CD4-positive, alpha-beta T cell treated with Interleukin-6 at 100 ng/mL for 8 hours (primary cell): Measurements from ENCODE around the gene DPF1.
"Not testable (repeated sequence)": the region's sequence is repeated elsewhere in the genome, so short reads cannot be mapped to it uniquely, and the experiment has no call there.

Experiments used
- DNase-seq: peaks from one replicate; pipeline ENCODE4 v3.0.0-alpha.2; 2020; ENCODE audit warnings: mixed read lengths, low spot score

Gene DPF1

DNA sequence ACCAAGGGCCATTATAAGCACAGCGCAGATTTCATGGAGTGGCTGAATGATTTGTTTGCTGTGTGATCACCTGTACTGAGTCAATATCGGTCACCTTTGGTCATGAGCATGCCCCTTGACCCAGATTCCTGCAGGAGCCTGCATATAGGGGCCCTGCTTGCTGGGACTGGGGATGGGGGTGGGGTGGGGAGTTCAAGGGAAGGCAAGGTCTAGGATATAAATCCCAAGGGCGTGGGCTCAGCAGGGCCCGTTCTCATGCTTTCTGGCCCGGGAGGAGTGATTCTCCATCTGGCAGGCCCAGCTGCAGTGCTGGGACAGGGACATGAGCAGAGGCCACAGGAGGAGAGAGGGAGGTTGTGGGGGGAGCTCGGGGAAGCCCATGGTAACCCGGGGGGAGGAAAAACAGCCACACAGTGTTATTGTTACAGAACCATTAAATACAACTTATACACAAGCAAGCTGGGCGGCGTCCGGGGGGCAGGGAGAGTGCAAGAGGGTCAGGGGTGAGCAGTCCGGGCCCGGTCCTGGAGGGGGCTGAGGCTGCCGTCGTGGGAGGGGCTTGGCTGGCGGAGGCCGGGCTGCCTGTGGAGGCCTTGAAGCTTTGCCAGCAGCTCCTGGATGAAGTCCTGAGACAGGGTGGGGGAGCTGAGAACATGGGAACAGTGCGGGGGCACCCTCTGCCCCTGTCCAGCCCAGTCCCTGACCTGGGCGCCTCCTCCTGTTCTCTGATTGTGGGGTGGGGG lies 27.0 kb upstream of the DPF1 start:
- DNase-seq = no peak

DNA sequence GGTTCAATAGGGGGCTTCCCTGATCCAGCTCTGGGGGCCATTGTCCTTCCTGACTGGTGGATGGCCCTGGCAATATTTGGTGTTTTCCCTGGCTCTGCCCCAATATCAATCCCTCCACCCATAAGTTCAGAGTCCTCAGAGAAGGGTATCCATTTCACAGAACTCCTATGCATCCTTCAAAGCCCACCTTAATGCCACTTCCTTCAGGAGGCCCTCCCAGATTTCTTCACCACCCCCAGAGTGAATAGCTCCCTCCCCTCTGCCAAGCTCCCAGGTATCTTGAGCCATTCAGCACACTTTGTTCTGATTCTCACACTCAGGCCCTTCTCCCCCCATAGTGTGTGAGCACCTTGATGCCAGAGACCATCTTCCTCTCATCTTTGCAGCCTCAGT lies 26.4 kb upstream of the DPF1 start:
- DNase-seq = no peak

DNA sequence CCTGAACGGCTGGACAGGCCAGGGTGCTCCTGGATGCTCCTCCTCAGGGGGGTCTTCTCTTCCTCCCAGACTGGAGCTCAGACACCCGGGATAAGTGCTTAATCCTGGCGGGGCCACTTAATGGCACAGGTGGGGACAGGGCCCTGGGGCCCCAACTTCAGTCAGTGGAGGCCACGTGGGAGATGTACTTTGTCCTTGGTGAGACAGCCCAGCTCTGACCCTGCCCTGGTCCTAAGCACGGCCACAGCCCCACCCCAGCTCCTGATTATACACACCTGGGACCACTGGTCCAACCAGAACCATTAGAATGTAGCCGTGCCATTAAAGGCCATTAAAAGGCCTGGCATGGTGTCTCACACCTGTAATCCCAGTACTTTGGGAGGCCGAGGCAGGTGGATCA lies 24.4 kb upstream of the DPF1 start:
- DNase-seq = no peak

DNA sequence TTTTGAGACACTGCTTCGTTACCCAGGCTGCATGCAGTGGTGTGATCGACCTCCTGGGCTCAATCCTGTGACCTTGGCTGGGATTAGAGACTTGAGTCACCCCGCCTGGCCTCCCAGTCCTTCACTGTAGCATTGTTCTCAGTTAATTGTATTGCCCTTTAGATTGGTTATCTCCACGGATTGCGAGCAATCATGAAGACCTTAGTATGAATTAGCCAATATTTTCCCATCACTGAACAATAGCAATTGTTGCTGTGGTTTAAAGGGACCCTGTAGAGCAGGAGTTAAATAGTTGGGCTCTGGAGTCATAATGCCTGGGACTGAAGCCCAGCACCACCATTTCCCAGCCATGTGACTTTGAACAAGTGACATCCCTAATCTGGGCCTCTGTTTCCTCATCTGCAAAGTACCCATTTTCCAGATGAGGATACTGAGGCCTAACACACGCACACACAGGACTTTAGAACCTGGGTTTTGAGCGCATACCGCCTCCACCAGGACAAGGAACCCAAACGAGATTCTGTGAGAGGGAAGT lies 23.8 kb upstream of the DPF1 start:
- no peak for DNase-seq

DNA sequence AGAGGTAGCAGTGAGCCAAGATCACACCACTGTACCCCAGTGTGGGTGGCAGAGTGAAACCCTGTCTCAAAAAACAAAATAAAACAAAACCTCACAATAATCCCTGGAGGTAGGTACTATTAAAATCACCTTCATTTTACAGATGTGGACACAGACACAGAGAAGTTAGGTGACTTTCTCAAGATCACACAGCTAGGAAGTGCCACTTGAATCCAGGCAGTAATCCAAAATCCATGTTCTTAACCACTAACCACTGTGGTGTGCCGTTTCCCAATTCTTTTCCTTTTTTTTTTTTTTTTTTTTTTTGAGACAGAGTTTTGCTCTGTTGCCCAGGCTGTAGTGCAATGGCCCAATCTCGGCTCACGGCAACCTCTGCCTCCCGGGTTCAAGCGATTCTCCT lies 23.1 kb upstream of the DPF1 start:
- DNase-seq = no peak

DNA sequence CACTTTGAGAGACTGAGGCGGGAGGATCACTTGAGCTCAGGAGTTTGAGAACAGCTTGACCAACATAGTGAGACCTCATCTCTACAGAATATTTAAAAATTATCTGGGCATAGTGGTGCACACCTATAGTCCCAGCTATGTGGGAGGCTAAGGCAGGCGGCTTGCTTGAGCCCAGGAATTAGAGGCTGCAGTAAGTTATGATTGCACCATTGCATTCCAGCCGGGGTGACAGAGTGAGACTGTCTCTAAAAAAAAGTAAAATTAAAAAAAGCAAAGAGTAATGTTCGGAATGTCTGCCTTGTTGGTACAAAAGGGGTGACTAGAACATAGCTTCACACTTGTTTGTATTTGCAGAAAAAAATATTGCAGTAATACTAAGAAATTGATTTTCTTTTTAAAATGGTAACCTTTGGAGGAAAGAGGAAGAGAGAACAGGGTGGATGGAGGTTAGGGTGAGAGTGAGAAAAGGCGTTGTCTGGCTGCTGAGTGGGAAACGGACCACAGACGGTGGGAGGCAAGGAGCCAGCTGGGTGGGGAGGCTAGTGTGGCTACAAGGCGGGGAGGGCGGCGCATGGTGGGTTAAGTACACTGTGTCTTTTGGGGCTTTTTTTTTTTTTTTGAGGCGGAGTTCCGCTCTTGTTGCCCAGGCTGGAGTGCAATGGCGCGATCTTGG lies 21.9 kb upstream of the DPF1 start:
- DNase-seq = no peak

DNA sequence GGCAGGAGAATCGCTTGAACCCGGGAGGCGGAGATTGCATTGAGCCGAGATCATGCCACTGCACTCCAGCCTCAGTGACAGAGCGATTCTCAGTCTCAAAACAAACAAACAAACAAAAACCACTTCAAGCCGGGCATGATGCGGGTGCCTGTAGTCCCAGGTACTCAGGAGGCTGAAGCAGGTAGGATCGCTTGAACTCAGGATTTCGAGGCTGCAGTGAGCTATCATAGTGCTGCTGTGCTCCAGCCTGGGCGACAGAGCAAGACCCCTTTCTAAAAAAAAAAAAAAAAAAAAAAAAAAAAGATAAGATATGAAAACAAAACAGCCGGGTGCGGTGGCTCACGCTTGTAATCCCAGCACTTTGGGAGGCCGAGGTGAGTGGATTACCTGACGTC lies 19.3 kb upstream of the DPF1 start:
- no peak for DNase-seq

DNA sequence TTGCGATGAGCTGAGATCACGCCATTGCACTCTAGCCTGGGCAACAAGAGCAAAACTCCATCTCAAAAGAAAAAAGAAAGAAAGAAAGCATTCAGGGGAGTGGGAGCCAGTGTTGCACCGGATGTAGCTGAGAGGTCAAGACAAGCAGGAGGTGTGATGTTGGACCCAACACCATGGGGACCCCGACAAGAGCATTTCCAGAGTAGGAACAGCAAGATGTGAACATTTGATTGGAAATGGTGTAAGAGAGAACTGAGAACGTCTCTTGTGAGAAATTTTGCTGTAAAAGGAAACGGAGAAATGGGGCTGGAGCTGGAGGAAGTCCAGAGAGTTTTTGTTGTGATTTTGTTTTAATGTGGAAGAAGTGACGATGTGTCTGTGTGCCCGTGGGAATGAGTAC lies 15.8 kb upstream of the DPF1 start:
- no peak for DNase-seq

DNA sequence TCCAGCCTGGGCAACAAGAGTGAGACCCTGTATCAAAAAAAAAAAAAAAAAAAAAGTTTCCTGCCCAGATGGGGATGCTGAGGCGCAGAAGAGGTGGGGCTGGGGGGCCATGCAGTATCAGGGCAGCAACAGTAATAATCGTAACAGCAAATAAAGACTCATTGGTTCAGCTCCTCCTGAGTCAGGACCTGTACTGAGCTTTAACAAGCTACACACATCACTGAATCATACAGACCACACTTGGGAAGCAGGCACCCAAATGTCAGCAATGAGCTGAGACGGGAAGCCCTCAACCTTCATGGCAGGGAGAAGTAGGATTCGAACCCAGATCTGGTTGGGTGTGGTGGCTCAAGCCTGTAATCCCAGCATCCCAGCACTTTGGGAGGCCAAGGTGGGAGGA lies 10.6 kb upstream of the DPF1 start:
- no peak for DNase-seq

DNA sequence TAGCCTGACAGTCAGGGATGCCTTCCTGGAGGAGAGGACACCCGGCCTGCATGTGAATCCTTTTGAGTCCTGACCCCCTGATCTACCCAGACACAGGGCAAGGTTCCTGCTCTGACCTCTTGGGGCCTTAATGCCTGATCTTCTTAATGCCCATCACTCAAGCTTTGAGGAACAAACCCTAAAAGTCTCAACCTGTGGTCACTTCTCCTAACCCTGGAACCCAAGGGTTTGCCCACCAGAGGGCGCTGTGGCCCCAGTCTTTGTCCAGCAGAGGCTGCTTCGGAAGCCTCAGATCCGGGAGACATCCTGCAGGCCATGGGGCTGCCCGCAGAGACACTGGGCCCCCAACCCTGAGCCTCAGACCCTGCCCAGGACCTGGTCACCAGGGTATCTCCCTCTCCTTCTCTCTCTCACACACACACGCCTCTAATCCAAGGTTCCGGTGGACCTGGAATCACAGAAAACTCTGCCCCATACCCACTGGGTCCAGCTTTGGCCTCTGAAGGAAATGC lies 9.8 kb upstream of the DPF1 start:
- peak; percentile 63 for DNase-seq

DNA sequence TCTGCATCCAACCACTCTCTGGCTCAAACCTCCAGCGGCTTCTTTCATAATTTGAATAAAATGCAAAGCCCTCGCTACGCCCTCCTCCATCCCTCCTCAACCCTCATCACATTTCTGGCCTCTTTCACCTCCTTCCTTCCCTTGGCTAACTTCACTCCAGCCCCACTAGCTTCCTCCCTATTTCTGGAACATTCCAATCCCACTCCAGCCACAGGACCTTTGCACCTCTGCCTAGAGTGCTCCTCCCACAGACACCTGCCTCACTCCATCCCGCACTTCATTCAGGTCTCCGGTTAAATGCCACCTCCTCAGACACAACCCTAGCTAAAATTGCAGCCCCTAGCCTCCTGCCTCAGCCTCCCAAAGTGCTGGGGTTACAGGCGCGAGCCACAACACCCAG lies 7.9 kb upstream of the DPF1 start:
- DNase-seq = no peak

DNA sequence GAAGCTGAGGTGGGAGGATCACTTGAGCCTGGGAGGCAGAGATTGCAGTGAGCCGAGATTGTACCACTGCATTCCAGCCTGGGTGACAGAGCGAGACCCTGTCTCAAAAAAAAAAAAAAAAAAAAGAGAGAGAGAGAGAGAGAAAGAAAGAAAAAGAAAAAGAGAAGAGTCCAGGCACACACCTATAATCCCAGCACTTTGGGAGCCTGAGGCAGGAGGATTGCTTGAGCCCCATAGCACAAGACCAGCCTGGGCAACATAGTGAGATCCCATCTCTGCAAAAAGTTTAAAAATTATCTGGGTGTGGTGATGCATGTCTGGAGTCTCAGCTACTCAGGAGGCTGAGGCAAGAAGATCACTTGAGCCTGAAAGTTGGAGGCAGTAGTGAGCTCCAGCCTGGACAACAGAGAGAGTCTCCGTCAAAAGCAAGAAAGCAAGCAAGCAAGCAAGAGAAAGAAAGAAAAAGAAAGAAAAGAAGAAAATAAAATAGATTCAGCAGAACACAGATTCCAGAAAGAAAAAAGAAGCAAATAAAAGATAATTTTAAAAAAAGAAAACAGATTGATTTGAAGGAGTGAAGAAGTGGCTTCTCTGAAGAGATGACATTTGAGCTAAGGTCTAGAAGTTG lies 6.6 kb upstream of the DPF1 start:
- not testable (repeated sequence) for DNase-seq

DNA sequence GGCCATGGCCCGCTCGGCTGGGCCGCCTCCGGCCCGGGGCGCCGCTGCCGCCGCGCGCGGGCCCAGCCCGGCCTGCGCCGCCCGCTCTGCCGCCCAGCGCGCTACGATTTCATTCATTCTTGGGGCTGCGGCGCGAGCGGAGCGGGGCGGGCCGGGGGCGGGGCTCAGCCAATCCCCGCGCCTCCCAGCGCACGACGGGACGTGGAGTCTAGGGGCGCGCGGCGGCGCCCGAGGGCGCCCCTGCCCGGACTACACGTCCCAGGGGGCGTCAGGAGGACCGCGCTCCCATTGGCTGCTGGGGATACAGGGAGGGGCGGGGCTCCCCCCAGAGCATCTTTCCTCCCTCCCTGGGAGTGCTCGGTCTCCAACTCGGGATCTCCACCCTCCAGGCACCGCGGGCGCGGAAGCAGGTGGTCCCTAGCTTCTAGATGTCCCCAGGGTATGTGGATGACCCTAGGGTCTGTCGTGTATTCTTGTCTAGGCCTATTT lies 5.6 kb upstream of the DPF1 start:
- DNase-seq = peak; percentile 22

DNA sequence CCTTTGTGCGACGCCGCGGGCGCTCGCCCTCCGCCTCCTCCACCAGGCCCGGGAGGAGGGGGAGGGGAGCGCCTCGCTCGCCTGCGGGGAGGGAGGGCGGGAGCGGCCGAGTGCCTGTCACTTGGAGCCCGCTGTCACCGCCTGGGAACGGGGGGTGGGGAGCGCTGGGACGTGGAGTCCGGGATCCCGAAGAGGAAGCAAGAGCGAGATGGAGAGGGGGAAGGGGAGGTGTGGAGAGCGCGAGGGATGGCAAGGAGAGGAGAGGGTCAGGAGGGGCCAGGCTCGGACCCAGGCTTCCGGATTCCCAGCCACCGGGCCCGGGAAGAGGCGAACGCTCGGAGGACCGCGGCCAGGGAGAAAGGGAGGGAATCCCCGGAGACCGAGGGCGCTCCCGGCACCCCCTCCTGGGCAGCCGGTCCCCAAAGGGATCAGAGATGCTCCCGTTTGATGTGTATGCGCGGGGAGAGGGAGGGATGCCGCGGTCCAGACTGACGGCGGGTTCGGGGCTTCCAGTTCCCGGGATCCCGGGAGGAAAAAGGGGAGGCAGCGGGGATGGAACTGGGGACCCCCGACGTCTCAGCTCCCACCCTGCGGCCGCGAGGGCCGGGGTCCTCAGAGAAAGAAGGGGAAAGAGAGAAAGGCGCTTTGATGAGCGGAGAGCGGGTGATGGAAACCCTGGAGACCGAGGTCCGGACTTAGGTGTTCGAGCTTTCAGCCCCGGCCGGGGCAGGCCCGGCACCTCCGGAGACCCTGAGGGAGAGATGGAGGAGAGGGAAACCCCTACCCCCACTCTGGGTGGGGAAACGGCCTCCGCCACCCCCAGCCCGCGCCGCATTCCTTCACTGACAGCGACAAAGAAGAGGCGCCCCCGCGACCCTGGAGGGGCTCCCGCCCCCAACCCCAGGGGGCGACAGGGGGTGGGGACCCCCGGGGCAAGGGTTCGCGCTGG lies 4.7 kb upstream of the DPF1 start:
- no peak for DNase-seq

DNA sequence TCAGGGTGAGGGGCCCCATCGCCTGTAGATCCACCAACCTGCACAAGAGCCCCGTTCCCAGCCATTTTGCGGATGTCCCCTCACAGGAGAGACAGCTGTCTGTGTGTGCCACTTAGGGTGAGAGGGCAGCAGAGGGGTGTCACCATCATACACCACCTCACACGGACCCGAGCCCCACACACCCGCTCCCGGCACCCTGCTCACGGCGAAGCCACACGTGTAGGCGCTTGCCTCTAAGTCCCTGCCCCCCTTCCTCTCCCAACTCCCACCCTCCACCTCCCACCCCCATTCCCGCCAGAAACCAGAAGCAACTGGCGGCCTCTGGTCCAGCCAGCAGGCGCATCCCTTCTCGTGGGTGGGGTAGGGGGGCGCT lies 4.0 kb upstream of the DPF1 start:
- DNase-seq = no peak

DNA sequence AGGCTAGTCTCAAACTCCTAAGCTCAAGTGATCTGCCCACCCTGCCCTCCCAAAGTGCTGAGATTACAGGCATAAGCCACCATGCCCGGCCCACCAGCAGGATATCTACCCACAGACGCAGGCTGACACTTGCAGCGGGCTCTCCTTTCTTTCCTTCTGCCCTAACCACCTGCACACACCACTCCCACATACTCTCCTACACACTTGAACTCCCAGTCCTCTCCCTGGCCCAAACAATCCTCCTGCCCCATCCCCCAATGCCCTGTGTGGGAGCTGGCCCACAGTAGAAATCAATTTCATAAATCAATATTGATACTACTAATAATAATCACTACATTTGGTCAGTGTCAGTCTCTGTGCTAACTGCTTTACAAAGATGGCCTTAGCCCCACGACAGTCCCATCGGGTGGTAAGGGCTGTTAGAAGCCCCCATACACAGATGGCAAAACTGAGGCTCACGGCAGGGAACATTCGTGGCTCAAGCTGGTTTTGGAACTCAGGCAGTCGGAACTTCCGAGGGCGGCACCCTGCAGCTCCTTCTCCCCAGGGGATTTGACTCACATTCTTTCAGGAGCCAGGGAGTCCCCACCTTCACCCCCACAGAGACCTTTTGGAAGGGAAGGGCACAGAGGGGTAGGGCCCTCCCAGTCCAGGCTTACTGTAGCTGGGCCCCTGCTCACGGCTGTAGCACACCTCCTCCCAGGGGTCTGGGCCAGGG lies 3.4 kb upstream of the DPF1 start:
- no peak for DNase-seq

DNA sequence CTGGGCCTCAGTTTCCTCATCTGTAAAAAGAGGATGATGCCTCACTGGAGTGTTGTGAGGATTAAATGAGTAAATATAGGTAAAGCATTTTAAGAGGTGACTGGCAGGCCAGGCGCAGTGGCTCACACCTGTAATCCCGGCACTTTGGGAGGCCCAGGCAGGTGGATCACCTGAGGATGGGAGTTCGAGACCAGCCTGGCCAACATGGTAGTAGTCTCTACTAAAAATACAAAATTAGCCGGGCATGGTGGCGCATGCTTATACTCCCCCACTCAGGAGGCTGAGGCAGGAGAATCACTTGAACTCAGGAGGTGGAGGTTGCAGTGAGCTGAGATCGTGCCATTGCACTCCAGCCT lies 819 bp upstream of the DPF1 start:
- DNase-seq = not testable (repeated sequence)

DNA sequence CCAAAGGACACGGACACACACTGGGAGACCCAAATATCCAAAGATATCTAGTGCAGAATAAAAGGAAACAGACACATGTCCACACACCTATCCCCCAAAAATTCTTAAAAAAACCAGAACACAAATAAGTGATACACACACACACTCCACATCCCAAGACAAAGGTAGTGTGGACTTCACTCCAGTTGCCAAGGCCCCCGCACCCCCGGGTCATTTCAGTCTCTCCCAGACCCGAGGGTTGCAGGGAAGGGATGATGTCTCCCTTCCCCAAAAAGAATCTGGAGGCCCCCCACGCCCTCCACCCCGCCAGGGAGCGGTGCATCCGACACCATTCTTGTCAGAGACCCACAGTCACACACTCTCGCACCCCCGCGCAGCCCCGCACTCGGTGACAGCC lies 407 bp downstream of the DPF1 start:
- no peak for DNase-seq

DNA sequence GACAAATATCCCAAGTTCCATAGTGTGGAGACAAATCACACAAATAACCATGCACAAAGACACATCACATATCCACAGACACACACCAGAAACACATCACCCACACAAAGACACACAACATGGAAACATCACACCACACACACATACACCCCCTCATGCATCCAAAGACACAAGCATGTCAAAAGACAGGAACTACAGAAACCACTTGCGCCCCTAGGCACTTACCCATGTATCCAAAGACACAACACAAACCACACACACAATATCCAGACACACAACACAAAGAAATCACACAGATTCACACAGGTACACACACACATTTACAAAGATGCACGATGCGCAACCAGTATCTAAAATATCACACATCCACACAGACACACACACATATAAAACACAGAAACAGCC lies 901 bp downstream of the DPF1 start:
- no peak for DNase-seq

DNA sequence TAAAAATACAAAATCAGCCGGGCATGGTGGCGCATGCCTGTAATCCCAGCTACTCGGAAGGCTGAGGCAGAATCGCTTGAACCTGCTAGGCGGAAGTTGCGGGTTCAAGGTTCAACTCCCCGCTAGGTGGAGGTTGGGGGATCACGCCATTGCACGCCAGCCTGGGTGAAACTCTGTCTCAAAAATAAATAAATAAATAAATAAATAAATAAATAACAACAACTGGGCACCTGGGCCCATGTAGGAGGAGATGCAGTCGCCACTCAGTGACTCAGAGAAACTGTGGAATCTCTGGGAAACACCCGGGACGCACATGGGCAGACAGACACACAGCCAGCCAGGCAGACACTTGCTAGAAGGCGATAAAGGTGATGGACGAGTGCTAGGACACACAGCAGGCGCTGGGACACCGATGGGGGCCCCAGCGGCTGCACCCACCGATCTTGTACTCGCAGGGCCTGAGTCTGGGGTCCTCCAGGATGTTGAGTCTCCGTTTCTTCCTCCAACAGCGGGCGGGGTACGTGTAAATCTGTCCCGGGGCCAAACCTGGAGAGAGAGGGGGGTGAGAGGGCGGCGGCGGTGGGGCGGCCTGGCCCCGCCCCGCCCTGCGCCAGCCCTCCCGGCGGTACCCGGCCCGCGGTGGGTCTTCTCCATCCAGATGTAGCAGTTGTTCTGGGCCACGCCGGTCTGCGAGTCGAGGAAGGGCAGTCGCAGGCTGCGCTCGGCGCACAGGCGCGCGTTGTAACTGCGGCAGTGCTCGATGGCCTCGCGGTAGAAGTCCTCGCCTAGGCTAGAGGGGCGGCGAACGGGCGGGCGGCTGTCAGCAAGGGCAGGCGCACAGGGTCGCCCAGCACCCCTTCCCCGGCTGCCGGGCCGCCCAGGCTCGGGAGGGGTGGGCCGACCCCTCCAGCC lies 1.8 kb downstream of the DPF1 start:
- no peak for DNase-seq
